ENCODE measurements around the gene THYN1. TPM values are rescaled to one million over a fixed set of nuclear protein-coding genes. Genes with fewer than 3 reads are reported as not detected.

The THYN1 gene
- total and polyA plus RNA-seq, 12 donors = 32.2 to 49.5 (median 43.4) TPM

DNA sequence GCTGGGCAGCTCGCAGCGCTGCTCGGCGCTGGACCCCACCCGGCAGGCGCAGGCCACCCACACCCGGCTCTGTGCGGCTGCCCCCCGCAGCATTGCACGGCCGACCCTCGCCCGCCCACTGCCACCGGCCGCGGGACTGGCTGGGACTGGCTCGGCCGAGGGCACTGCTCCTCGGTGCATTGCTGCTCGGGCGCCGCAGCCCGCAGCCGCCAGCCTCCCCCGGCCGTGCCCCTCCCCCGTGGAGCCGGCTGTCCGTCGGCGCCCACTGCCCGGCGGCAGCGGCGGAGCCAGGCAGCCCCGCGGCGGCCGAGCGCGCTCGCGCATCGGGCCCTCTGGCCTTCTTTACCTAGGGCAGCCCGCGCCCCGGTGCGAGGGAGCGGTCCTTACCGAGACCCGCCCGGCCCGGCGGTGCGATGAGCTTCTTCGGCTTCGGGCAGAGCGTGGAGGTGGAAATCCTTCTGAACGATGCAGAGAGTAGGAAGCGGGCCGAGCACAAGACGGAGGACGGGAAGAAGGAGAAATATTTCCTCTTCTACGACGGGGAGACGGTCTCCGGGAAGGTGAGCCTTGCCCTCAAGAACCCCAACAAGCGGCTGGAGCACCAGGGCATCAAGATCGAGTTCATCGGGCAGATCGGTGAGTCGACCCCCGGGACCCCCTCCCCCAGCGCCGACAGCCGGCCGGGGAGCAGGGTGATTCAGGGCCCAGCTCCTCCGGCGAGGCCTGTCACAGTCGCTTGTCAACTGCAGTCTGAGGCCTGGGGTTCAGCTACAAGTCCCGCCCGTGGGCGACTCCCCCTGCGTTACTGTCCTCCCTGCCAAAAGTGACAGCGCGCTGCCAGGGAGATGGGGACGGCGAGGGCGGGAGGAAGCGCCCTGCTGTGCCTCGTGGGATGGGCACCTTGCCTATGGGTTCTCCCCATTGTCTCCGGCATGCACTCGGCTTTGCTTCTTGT lies 28.2 kb downstream of the THYN1 start:
- H3K27ac ChIP-seq = peak overlapping the region; percentile 81 to 97 (median 94)
- no peaks in the 10 kb centered on the region for H3K27me3 ChIP-seq
- no peaks in the 10 kb centered on the region for H3K9me3 ChIP-seq
- peak; percentile 25 to 68 (median 50) for ATAC-seq
- peak; percentile 75 to 77 for DNase-seq
- peaks cover 0 to 18% (median under 1%) of the 10 kb centered on the region in 9 donors for H3K36me3 ChIP-seq
- H3K4me3 ChIP-seq = peak overlapping the region; percentile 68 to 90 (median 76)
- 0 to 1% methylated on average over 82 to 93 of the region's 93 CpGs for WGBS, 2 donors
- peaks cover 6 to 59% (median 51%) of the 10 kb centered on the region in 9 donors for H3K4me1 ChIP-seq
- TF ChIP-seq, protein P1, sequence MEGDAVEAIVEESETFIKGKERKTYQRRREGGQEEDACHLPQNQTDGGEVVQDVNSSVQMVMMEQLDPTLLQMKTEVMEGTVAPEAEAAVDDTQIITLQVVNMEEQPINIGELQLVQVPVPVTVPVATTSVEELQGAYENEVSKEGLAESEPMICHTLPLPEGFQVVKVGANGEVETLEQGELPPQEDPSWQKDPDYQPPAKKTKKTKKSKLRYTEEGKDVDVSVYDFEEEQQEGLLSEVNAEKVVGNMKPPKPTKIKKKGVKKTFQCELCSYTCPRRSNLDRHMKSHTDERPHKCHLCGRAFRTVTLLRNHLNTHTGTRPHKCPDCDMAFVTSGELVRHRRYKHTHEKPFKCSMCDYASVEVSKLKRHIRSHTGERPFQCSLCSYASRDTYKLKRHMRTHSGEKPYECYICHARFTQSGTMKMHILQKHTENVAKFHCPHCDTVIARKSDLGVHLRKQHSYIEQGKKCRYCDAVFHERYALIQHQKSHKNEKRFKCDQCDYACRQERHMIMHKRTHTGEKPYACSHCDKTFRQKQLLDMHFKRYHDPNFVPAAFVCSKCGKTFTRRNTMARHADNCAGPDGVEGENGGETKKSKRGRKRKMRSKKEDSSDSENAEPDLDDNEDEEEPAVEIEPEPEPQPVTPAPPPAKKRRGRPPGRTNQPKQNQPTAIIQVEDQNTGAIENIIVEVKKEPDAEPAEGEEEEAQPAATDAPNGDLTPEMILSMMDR (IDR thresholded peaks at IDR 0.05) = no peak
- intact Hi-C loops (cut with DNase I) = loop anchor here in 5 of 10 donors (1.0 to 5.0 kb wide), 3 partner anchors 28 to 88 kb away; partner anchors contain the start of genes ACAD8 (in 5 of the 5) and THYN1 (in 5 of the 5)

DNA sequence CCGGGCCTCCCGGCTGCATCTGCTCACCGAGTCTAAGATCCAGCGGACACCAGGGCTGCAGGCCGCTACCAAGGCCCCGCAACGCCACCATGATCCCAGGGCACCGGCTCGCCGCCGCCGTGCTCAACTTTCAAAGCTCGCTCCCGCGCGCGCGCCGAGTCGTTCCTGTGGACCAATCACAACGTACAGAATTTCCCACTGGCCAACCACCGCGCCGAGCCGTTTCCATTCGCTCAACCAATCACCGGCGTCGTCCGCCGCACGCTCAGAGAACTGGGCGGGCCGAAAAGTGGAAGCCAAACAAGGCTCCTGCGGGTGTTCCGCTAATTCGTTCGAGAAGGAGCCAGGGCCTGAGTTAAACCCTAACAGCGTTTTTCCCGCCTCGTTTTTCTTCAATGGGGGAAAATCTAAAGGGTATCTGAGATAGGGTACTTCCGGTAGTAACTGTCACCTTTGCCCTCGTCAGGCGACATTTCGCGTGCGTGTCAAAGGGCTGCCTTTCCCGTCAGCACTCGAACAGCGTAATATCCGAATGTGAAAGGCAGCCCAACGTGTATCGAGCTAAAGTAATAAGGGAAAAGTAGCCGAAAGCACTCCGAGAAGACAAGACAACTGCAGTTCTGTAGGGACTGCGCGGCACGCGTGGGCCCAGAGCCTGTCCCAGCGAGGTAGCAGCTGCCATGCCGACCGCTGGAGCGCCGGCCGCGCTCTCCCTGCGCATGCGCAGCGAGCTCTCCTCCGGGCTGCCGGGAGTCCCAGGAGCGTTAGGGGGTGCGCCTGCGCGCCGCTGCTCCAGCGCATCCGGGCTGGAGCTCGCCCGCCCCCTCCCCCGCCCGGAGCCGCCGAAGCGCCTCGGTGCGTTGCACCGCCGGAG lies 29.1 kb downstream of the THYN1 start, which contains the start of the genes NCAPD3 and VPS26B:
NCAPD3 (minus strand) TSS at position 132 of the 874 bp plus-strand sequence; CDS start at position 91, 41 bp downstream.
VPS26B (plus strand) TSS at position 836 of the 874 bp plus-strand sequence. CDS start 452 bp downstream, outside the sequence.
- Histone ChIP-seq H3K9me3 (no peaks in the 10 kb centered on the region), H3K27ac (peak within 1 kb of the TSS; percentile 81 to 97 (median 94)), H3K36me3 (peaks cover 0 to 28% (median 6%) of the 10 kb centered on the region in 9 donors), H3K27me3 (no peaks in the 10 kb centered on the region), H3K4me1 (peaks cover 6 to 49% (median 42%) of the 10 kb centered on the region in 9 donors), H3K4me3 (peak within 1 kb of the TSS; percentile 68 to 90 (median 76))
- TF ChIP-seq, protein P1 (IDR thresholded peaks at IDR 0.05) = peak in 1 of 9 donors; percentile 9
- peak; percentile 96 to 97 for DNase-seq
- intact Hi-C loops (cut with DNase I) = loop anchor here in 5 of 10 donors (1.0 to 5.0 kb wide), 3 partner anchors 29 to 87 kb away; partner anchors contain the start of genes ACAD8 (in 5 of the 5) and THYN1 (in 5 of the 5)
- 0% methylated on average over 86 to 89 of the region's 89 CpGs for WGBS, 2 donors
- ATAC-seq = peak; percentile 93 to 98 (median 95)

DNA sequence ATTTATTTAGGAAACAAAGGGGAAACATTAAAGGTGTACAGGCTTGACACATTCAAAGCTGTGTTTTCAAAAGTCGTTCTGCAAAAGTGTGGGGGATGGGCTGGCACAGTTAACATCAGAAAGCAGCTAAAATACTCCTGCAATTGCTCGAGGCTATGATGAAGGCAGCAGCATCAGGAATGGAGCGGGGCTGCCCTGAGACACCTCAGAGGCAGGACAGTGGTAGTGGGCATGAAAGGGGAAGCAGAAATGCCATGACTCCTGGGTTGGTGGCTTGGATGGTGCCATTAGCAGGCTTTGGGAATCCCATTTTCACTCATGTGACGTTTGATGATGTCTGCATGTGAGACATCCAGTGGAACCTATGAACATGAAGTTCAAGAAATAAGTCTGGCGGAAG lies 30.0 kb downstream of the THYN1 start:
- Histone ChIP-seq H3K9me3 (no peaks in the 10 kb centered on the region), H3K4me1 (peaks cover 6 to 41% (median 35%) of the 10 kb centered on the region in 9 donors), H3K27ac (peak overlapping the region in 3 of 10 donors; percentile 81 to 97 (median 96)), H3K4me3 (peak overlapping the region; percentile 68 to 90 (median 76)), H3K27me3 (no peaks in the 10 kb centered on the region), H3K36me3 (peaks cover 0 to 37% (median 10%) of the 10 kb centered on the region in 9 donors)
- TF ChIP-seq, protein P1 (IDR thresholded peaks at IDR 0.05) = no peak
- no peak for DNase-seq
- WGBS, 2 donors = 10 to 12% methylated on average over 5 of the region's 5 CpGs
- intact Hi-C loops (cut with DNase I) = loop anchor here in 1 of 10 donors (5.0 kb wide), 1 partner anchor 86 kb away; no protein-coding TSS in a partner anchor
- ATAC-seq = no peak
